Measurements from ENCODE around the gene MALRD1. TPM values are rescaled to one million over a fixed set of nuclear protein-coding genes. Genes with fewer than 3 reads are reported as not detected.
"Not testable (repeated sequence)": the region's sequence is repeated elsewhere in the genome, so short reads cannot be mapped to it uniquely, and the experiment has no call there.

Gene MALRD1
- total RNA-seq, 1 donor from 2014 or later, result 1.5 TPM

DNA sequence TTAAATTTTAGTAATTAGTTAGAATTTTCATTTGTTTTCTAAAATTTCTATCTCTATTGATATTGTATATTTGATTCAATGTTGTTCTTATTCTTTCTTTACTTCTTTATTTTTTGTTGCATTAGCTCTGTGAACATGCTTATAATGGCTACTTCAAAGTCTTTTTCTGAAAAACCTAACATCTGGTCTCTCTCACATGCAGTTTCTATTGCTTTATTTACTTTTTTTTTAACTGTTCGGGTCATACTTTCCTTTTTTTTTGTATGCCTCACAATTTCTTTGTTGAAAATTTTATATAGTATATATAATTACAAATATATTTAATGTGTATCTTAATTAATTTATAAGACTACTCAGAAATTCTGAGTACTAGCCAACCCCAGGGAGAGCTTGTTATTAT, 715.5 kb downstream of the MALRD1 start:
- no peaks in the 10 kb centered on the region for H3K36me3 Mint-ChIP-seq (ENCODE audit: insufficient read depth)
- H3K9me3 Mint-ChIP-seq (ENCODE audit: low read depth), result no peaks in the 10 kb centered on the region
- H3K4me1 Mint-ChIP-seq (ENCODE audit: low read depth), result peaks cover 5% of the 10 kb centered on the region
- no peaks in the 10 kb centered on the region for H3K27me3 Mint-ChIP-seq
- no peak overlapping the region for H3K27ac Mint-ChIP-seq
- no peak for DNase-seq (ENCODE audit: low spot score, unreplicated experiment)
- H3K4me3 Mint-ChIP-seq (ENCODE audit: low read depth), result no peak overlapping the region
- TF ChIP-seq, protein P1, sequence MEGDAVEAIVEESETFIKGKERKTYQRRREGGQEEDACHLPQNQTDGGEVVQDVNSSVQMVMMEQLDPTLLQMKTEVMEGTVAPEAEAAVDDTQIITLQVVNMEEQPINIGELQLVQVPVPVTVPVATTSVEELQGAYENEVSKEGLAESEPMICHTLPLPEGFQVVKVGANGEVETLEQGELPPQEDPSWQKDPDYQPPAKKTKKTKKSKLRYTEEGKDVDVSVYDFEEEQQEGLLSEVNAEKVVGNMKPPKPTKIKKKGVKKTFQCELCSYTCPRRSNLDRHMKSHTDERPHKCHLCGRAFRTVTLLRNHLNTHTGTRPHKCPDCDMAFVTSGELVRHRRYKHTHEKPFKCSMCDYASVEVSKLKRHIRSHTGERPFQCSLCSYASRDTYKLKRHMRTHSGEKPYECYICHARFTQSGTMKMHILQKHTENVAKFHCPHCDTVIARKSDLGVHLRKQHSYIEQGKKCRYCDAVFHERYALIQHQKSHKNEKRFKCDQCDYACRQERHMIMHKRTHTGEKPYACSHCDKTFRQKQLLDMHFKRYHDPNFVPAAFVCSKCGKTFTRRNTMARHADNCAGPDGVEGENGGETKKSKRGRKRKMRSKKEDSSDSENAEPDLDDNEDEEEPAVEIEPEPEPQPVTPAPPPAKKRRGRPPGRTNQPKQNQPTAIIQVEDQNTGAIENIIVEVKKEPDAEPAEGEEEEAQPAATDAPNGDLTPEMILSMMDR (IDR thresholded peaks at IDR 0.05; ENCODE audit: unreplicated experiment), result no peak

DNA sequence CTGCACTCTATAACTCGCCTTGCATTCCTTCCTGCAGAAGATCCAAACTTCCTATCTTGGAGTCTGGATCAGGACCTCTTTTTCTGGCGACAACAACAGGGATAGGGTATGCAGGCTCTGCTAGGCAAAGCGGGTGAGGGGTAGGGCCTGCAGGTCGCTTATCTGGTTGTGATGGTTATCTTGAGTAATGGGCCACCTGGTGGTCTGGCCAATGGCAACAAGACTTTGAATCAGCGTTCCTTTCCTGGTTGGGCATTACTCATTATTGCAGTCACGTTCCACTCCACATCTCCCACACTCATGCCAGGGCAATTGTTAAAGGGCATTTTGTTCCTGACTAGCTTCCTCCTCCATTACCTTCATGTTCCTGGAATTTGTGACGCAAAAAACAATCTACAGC, 719.3 kb downstream of the MALRD1 start:
- DNase-seq (ENCODE audit: low spot score, unreplicated experiment), result no peak
- H3K4me1 Mint-ChIP-seq (ENCODE audit: low read depth), result peaks cover 5% of the 10 kb centered on the region
- H3K36me3 Mint-ChIP-seq (ENCODE audit: insufficient read depth), result no peaks in the 10 kb centered on the region
- no peak overlapping the region for H3K4me3 Mint-ChIP-seq (ENCODE audit: low read depth)
- H3K27me3 Mint-ChIP-seq, result no peaks in the 10 kb centered on the region
- no peaks in the 10 kb centered on the region for H3K9me3 Mint-ChIP-seq (ENCODE audit: low read depth)
- TF ChIP-seq, protein P1 (IDR thresholded peaks at IDR 0.05; ENCODE audit: unreplicated experiment), result no peak
- H3K27ac Mint-ChIP-seq, result no peak overlapping the region

DNA sequence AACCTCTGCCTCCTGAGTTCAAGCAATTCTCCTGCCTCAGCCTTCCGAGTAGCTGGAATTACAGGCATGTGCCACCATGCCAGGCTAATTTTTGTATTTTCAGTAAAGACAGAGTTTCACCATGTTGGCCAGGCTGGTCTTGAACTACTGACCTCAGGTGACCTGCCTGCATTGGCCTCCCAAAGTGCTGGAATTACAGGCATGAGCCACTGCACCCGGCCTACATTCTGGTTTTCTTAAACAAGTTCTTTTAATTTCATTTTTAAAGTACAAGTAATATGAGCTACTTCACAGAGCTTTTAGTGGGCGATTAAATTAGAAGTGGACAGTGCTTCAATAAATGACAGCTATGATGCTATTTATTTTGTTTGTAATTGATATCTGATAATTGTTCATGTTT, 721.2 kb downstream of the MALRD1 start:
- not testable (repeated sequence) for H3K4me3 Mint-ChIP-seq (ENCODE audit: low read depth); H3K27ac Mint-ChIP-seq

DNA sequence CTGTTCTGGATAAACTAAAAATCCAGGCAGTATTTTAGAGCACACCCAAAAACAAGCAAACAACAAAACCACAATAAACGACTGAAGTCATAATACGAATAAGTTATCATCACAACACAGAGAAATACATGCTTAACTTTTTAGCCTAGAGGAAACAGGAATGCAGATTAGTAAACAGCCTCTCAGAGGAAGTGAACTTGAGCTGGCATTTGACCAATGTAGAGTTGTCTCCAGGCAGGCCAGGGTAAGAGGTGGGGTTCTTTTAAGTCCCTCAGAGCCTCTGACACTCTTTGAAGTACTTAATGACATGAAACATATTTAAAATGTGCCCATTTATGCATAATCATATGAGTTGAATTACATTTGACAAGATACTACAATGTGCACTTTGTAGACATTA, 724.4 kb downstream of the MALRD1 start:
- no peak overlapping the region for H3K27ac Mint-ChIP-seq
- H3K9me3 Mint-ChIP-seq (ENCODE audit: low read depth), result no peaks in the 10 kb centered on the region
- DNase-seq (ENCODE audit: low spot score, unreplicated experiment), result no peak
- TF ChIP-seq, protein P1 (IDR thresholded peaks at IDR 0.05; ENCODE audit: unreplicated experiment), result no peak
- H3K4me1 Mint-ChIP-seq (ENCODE audit: low read depth), result peaks cover 3% of the 10 kb centered on the region
- no peaks in the 10 kb centered on the region for H3K27me3 Mint-ChIP-seq
- no peaks in the 10 kb centered on the region for H3K36me3 Mint-ChIP-seq (ENCODE audit: insufficient read depth)
- H3K4me3 Mint-ChIP-seq (ENCODE audit: low read depth), result no peak overlapping the region

More for the DNA sequence above, 721.2 kb downstream of the MALRD1 start:
- not testable (repeated sequence) for H3K4me1 Mint-ChIP-seq (ENCODE audit: low read depth); DNase-seq (ENCODE audit: low spot score, unreplicated experiment); H3K27me3 Mint-ChIP-seq; H3K36me3 Mint-ChIP-seq (ENCODE audit: insufficient read depth); H3K9me3 Mint-ChIP-seq (ENCODE audit: low read depth)

DNA sequence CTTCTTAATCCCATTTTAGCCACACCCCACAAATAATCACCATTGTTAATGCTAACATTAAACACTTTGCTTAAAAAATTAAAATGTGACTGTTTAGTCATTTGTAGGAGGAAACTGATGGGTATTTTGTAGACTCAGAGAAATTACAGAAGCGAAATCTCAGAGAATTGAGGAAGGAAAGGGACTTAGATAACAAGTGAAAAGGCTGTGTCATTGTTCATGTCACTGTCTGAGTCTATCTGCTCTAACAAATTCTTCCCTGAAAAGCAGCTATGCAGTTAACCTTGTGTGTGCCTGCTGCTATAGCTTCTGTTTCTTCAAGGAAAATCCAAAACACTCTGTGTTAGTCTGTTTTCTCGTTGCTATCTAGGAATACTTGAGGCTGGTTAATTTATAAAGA, 726.7 kb downstream of the MALRD1 start:
- no peak overlapping the region for H3K27ac Mint-ChIP-seq
- DNase-seq (ENCODE audit: low spot score, unreplicated experiment), result no peak
- H3K4me1 Mint-ChIP-seq (ENCODE audit: low read depth), result peaks cover 2% of the 10 kb centered on the region
- H3K27me3 Mint-ChIP-seq, result no peaks in the 10 kb centered on the region
- no peak overlapping the region for H3K4me3 Mint-ChIP-seq (ENCODE audit: low read depth)
- no peaks in the 10 kb centered on the region for H3K9me3 Mint-ChIP-seq (ENCODE audit: low read depth)
- H3K36me3 Mint-ChIP-seq (ENCODE audit: insufficient read depth), result no peaks in the 10 kb centered on the region
- TF ChIP-seq, protein P1 (IDR thresholded peaks at IDR 0.05; ENCODE audit: unreplicated experiment), result no peak

DNA sequence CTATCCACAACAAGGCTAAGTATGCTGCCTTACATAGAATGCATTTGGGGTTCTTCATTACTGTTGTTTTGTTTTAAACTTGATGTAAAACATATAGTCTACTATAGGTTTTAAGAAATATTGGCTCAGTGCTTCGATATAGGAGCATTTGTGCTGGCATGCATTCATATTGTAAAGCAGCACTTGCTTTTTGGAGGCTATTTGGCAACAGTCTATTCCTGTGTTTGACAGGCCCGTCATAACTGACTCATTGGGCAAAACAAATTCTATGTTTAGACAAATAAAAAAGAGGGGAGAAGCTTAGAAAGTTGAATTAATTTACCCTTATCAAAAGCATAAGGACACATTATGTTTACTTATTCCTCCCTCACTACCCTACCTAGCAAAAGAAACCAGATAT, 729.2 kb downstream of the MALRD1 start:
- Mint-ChIP-seq H3K4me3 (ENCODE audit: low read depth) (no peak overlapping the region), H3K9me3 (ENCODE audit: low read depth) (no peaks in the 10 kb centered on the region), H3K4me1 (ENCODE audit: low read depth) (peaks cover 11% of the 10 kb centered on the region), H3K27ac (no peak overlapping the region), H3K36me3 (ENCODE audit: insufficient read depth) (no peaks in the 10 kb centered on the region), H3K27me3 (no peaks in the 10 kb centered on the region)
- no peak for DNase-seq (ENCODE audit: low spot score, unreplicated experiment)
- TF ChIP-seq, protein P1 (IDR thresholded peaks at IDR 0.05; ENCODE audit: unreplicated experiment), result no peak

Measured in progenitor cell of endocrine pancreas (in vitro differentiated cells).